B cell (primary cell): ENCODE data around the gene ALKBH7. TPM values are rescaled to one million over a fixed set of nuclear protein-coding genes. Genes with fewer than 3 reads are reported as not detected.
"Not testable (repeated sequence)": the region's sequence is repeated elsewhere in the genome, so short reads cannot be mapped to it uniquely, and the experiment has no call there.

Source experiments
- ATAC-seq: fragments of 200-7000 bp; cut with Tn5 transposase; one replicate; pipeline ENCODE4 v1.10.0; 2021; ENCODE audit warnings: low read depth, mild to moderate bottlenecking, moderate number of reproducible peaks, moderate library complexity
- CTCF ChIA-PET: fragments of 350-600 bp; sonication (Branson Sonifier 250); formaldehyde crosslinking; loops from one replicate; lab custom pipeline; 2021; ENCODE audit warnings: antibody characterized with exemption, inconsistent platforms; lab: Charles Lee
- POLR2A ChIA-PET: fragments of 350-600 bp; sonication (Branson Sonifier 250); formaldehyde crosslinking; loops from one replicate; lab custom pipeline; 2021; ENCODE audit warnings: antibody characterized with exemption; lab: Charles Lee
- DNase-seq: peaks from one replicate; pipeline ENCODE4 v3.0.0; 2013
- H2AFZ ChIP-seq: 2 replicates; pipeline ENCODE4 v1.6.1; 2012; ENCODE audit warnings: mild to moderate bottlenecking, low read depth, low read length; ENCODE audit not compliant: insufficient read depth, poor library complexity, severe bottlenecking
- H3K27ac ChIP-seq, 2 donors: 1 replicate in 1 of 2; 2 replicates in 1 of 2; pipeline ENCODE4 v1.5.1; 2012 to 2013; ENCODE audit warnings: low read length in 2 of 2, mild to moderate bottlenecking in 2 of 2, moderate library complexity in 1 of 2
- H3K27me3 ChIP-seq, 4 experiments: fragments of 200-600 bp in 1 of 4; sonication (generic) in 1 of 4; replicated peaks in 1 of 4; 1 replicate in 2 of 4; 2 replicates in 2 of 4; pipeline versions ENCODE4 v1.6.1 to v1.7.0; 2013 to 2016; ENCODE audit warnings: low read length in 3 of 4, mild to moderate bottlenecking in 2 of 4, mixed read lengths in 1 of 4, moderate library complexity in 1 of 4; ENCODE audit not compliant: insufficient read depth in 4 of 4, control insufficient read depth in 3 of 4; ENCODE audit errors: control extremely low read depth in 1 of 4
- H3K36me3 ChIP-seq, 2 experiments: replicated peaks in 1 of 2; 1 replicate in 1 of 2; 2 replicates in 1 of 2; pipeline versions ENCODE4 v1.6.1 to v1.7.1; 2013; ENCODE audit warnings: low read length in 1 of 2; ENCODE audit not compliant: insufficient read depth in 2 of 2, control insufficient read depth in 1 of 2; ENCODE audit errors: control extremely low read depth in 1 of 2, extremely low read depth in 1 of 2
- H3K4me1 ChIP-seq, 2 donors: fragments of 200-600 bp in 1 of 2; sonication (generic) in 1 of 2; 1 replicate in 1 of 2; 2 replicates in 1 of 2; pipeline versions ENCODE4 v1.5.1 to v1.6.1; 2013 to 2017; ENCODE audit warnings: low read length in 2 of 2; ENCODE audit not compliant: control insufficient read depth in 2 of 2, insufficient read depth in 2 of 2
- H3K4me2 ChIP-seq: replicated peaks from 2 replicates; pipeline ENCODE3; 2012; ENCODE audit warnings: mild to moderate bottlenecking, low read depth, low read length; ENCODE audit not compliant: poor library complexity, severe bottlenecking
- H3K4me3 ChIP-seq, 5 experiments: fragments of 200-600 bp in 1 of 5; sonication (generic) in 1 of 5; 1 replicate in 3 of 5; 2 replicates in 2 of 5; pipeline versions ENCODE4 v1.5.1 to v1.7.0; 2011 to 2016; ENCODE audit warnings: low read length in 4 of 5, mild to moderate bottlenecking in 4 of 5, low read depth in 2 of 5, control low read depth in 1 of 5, moderate library complexity in 1 of 5; ENCODE audit not compliant: insufficient read depth in 1 of 5; ENCODE audit errors: control extremely low read depth in 1 of 5, extremely low read depth in 1 of 5
- H3K79me2 ChIP-seq: fragments of 200-600 bp; sonication (generic); one replicate; pipeline ENCODE4 v1.6.0; 2016; ENCODE audit warnings: low read length; ENCODE audit not compliant: control insufficient read depth, insufficient read depth
- H3K9ac ChIP-seq: fragments of 200-600 bp; sonication (generic); 2 replicates; pipeline ENCODE4 v1.6.1; 2017; ENCODE audit warnings: mild to moderate bottlenecking, low read length, moderate library complexity
- H3K9me3 ChIP-seq, 3 donors: one replicate each; pipeline versions ENCODE4 v1.6.1 to v1.7.1; 2013; ENCODE audit warnings: low read length in 2 of 3; ENCODE audit not compliant: control insufficient read depth in 2 of 3, insufficient read depth in 1 of 3; ENCODE audit errors: control extremely low read depth in 1 of 3
- H4K20me1 ChIP-seq: 2 replicates; pipeline ENCODE4 v1.6.0; 2012; ENCODE audit warnings: mild to moderate bottlenecking, low read length; ENCODE audit not compliant: insufficient read depth, control insufficient read depth, poor library complexity, severe bottlenecking
- H3K27ac Mint-ChIP-seq: one replicate; pipeline ENCODE4 v1.8.0; 2021; ENCODE audit warnings: mixed read lengths
- H3K27me3 Mint-ChIP-seq: one replicate; pipeline ENCODE4 v1.8.0; 2021; ENCODE audit warnings: mixed read lengths
- H3K4me1 Mint-ChIP-seq: one replicate; pipeline ENCODE4 v1.8.0; 2021; ENCODE audit warnings: mixed read lengths
- H3K4me3 Mint-ChIP-seq: one replicate; pipeline ENCODE4 v1.8.0; 2021; ENCODE audit warnings: mixed read lengths
- H3K9me3 Mint-ChIP-seq: one replicate; pipeline ENCODE4 v1.8.0; 2022; ENCODE audit warnings: mixed read lengths; ENCODE audit not compliant: insufficient read depth
- EZH2 ChIP-seq: IDR thresholded peaks from 2 replicates; pipeline ENCODE4 v1.6.1; 2012; ENCODE audit warnings: borderline replicate concordance, low read depth, mild to moderate bottlenecking, moderate library complexity, low read length; ENCODE audit not compliant: insufficient read depth, poor library complexity, severe bottlenecking
- WGBS: methylation state at CpG from one replicate; pipeline ENCODE4 v1.1.5; 2013; ENCODE audit warnings: missing lambda C conversion rate; ENCODE audit not compliant: insufficient coverage; 5-methylcytosine and 5-hydroxymethylcytosine counted together
- intact Hi-C: fragments of 100-400 bp; cut with micrococcal nuclease; formaldehyde crosslinking; loops from one replicate; pipeline ENCODE4 v1.10.0; 2022
- polyA plus RNA-seq: library from polyadenylated mRNA; depleted of rRNA; stranded (reverse); fragments of >200 nt; gene quantifications from 2 replicates; pipeline ENCODE4 v1.2.3, GENCODE V29; 2012
- total RNA-seq, 2 donors: library from RNA; stranded (reverse); fragments of 120-200 nt in 1 of 2; gene quantifications; 1 replicate in 1 of 2; 2 replicates in 1 of 2; pipeline versions ENCODE4 v1.2.3 to v1.2.4, GENCODE V29; 2013 to 2022
- TF ChIP-seq, protein P1 (sequence below): fragments of 200-600 bp; IDR thresholded peaks from one replicate; pipeline ENCODE4 v1.8.0; 2022; ENCODE audit warnings: antibody characterized with exemption, mild to moderate bottlenecking

The ALKBH7 gene
- total and polyA plus RNA-seq, 2 donors (not counting 1 experiment from before 2014, with no cell fraction given), result 36.4 to 67.0 TPM

DNA sequence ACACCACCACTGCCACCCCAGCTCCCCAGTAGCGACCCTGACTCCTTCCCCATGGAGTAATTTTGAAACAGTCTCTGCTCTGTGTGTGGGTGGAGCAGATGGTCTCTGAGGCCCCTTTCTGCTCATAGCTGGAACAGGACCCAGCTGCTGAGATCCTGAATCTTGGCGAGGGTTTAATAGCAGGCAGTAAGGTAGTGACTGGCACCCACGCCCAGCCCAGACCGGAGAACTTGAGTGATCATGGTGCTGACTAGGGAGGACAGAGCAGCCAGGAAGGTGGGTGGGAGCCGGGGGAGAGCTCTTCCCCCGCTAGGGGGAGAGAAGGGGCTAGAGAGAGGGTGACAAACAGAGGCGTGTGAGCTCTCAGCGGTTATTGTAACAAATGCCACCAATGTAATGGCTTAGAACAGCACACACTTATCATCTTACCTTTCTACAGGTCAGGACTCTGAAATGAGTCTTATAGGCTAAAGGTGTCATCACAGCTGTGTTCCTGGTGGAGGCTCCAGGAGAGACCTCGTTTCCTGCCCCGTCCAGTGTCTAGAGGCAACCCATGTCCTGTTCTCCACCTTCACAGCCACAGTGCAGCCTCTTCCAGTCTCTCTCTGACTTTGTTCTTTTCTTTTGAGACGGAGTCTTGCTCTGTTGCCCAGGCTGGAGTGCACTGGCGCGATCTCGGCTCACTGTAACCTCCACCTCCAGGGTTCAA, 31.9 kb upstream of the ALKBH7 start:
- TF ChIP-seq, protein P1, sequence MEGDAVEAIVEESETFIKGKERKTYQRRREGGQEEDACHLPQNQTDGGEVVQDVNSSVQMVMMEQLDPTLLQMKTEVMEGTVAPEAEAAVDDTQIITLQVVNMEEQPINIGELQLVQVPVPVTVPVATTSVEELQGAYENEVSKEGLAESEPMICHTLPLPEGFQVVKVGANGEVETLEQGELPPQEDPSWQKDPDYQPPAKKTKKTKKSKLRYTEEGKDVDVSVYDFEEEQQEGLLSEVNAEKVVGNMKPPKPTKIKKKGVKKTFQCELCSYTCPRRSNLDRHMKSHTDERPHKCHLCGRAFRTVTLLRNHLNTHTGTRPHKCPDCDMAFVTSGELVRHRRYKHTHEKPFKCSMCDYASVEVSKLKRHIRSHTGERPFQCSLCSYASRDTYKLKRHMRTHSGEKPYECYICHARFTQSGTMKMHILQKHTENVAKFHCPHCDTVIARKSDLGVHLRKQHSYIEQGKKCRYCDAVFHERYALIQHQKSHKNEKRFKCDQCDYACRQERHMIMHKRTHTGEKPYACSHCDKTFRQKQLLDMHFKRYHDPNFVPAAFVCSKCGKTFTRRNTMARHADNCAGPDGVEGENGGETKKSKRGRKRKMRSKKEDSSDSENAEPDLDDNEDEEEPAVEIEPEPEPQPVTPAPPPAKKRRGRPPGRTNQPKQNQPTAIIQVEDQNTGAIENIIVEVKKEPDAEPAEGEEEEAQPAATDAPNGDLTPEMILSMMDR, result no peak
- TF ChIP-seq EZH2, result no peak
- no peak overlapping the region for H3K4me2 ChIP-seq

DNA sequence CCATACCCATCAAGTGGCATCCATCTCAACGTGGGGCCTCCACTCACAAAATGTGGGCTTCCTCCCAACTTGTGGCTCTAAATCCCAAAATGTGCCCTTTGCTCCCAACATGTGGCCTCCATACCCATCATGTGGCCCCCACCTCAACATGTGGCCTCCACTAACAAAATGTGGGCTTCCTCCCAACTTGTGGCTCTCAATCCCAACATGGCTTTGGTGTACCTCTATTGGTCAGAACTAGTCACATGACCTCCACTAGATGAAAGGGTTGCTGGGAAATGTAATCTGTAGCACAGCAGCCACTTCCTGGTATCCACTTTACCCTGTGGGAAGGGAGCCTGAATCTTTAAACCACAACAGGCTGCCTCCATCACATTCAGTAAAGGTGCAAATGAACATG, 29.1 kb upstream of the ALKBH7 start:
- Histone ChIP-seq H3K4me1 (peaks cover 0 to 3% of the 10 kb centered on the region in 2 donors), H3K4me3 (no peak overlapping the region), H3K27ac (no peak overlapping the region), H3K9me3 (peaks cover 0 to 3% (median 2%) of the 10 kb centered on the region in 3 donors), H3K36me3 (no peaks in the 10 kb centered on the region), H3K79me2 (no peaks in the 10 kb centered on the region), H2AFZ (no peak overlapping the region), H3K27me3 (no peaks in the 10 kb centered on the region), H3K9ac (no peak overlapping the region), H3K4me2 (no peak overlapping the region), H4K20me1 (no peaks in the 10 kb centered on the region)
- ChIA-PET POLR2A (no interaction called here), CTCF (no interaction called here)
- 92% methylated on average over 1 of the region's 1 CpG for WGBS
- ATAC-seq (no peak), DNase-seq (no peak)
- no peak overlapping the region for H3K4me3 Mint-ChIP-seq
- no peaks in the 10 kb centered on the region for H3K27me3 Mint-ChIP-seq
- intact Hi-C loops, result no loop called here
- peaks cover 3% of the 10 kb centered on the region for H3K4me1 Mint-ChIP-seq
- TF ChIP-seq, protein P1, result no peak
- no peak for TF ChIP-seq EZH2
- no peaks in the 10 kb centered on the region for H3K9me3 Mint-ChIP-seq
- H3K27ac Mint-ChIP-seq, result no peak overlapping the region

More for the DNA sequence above, 31.9 kb upstream of the ALKBH7 start:
- intact Hi-C loops, result no loop called here
- ChIA-PET POLR2A (no interaction called here), CTCF (interaction anchor here (0.6 kb wide), 1 partner anchor 188 kb away, joined by 4 read pairs; no protein-coding TSS in a partner anchor)
- Mint-ChIP-seq H3K9me3 (no peaks in the 10 kb centered on the region), H3K4me1 (peaks cover 3% of the 10 kb centered on the region), H3K4me3 (no peak overlapping the region), H3K27ac (no peak overlapping the region), H3K27me3 (no peaks in the 10 kb centered on the region)
- H3K79me2 ChIP-seq, result no peaks in the 10 kb centered on the region
- H3K4me3 ChIP-seq, result no peak overlapping the region
- H3K27ac ChIP-seq, result no peak overlapping the region
- no peaks in the 10 kb centered on the region for H4K20me1 ChIP-seq
- peaks cover 0 to 3% of the 10 kb centered on the region in 2 donors for H3K4me1 ChIP-seq
- H3K36me3 ChIP-seq, result no peaks in the 10 kb centered on the region
- WGBS, result 75% methylated on average over 7 of the region's 14 CpGs
- no peak overlapping the region for H2AFZ ChIP-seq
- H3K27me3 ChIP-seq, result no peaks in the 10 kb centered on the region
- ATAC-seq, result no peak
- H3K9ac ChIP-seq, result no peak overlapping the region
- DNase-seq, result no peak
- H3K9me3 ChIP-seq, result peaks cover 0 to 3% (median 2%) of the 10 kb centered on the region in 3 donors

DNA sequence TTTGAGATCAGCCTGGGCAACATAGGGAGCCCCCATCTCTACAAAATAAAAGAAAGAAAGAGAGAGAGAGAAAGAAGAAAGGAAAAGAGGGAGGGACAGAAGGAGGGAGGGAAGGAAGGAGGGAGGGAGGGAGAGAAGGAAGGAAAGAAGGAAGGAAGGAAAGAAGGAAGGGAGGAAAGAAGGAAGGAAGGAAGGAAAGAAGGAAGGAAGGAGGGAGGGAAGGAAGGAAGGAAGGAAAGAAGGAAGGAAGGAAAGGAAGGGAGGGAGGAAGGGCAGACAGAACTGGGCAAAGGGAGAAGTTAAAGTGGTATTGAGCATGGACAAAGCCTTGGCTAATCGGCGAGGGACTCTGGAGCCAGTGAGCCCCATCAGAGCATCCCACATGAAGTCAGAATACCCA, 23.3 kb upstream of the ALKBH7 start:
- H3K4me1 Mint-ChIP-seq, H3K27me3 ChIP-seq, H3K9me3 ChIP-seq, ATAC-seq, H3K27me3 Mint-ChIP-seq, H3K27ac Mint-ChIP-seq, H3K4me2 ChIP-seq, DNase-seq, intact Hi-C loops, H3K4me3 ChIP-seq, H2AFZ ChIP-seq, CTCF ChIA-PET, H3K4me3 Mint-ChIP-seq, H3K79me2 ChIP-seq, H3K9me3 Mint-ChIP-seq, H3K36me3 ChIP-seq, H3K9ac ChIP-seq, POLR2A ChIA-PET, H3K27ac ChIP-seq, H3K4me1 ChIP-seq, H4K20me1 ChIP-seq: not testable (repeated sequence)
- 100% methylated on average over 2 of the region's 2 CpGs for WGBS
